Hematopoietic multipotent progenitor cell treated with erythropoietin and hydrocortisone succinate and interleukin-3 and kit ligand, for 8 days (in vitro differentiated cells): ENCODE data around the gene WDR90.
"Not testable (repeated sequence)": the region's sequence is repeated elsewhere in the genome, so short reads cannot be mapped to it uniquely, and the experiment has no call there.

Experiments
- DNase-seq: peaks from one replicate; pipeline ENCODE4 v3.0.0-alpha.2; 2015

WDR90 gene

DNA sequence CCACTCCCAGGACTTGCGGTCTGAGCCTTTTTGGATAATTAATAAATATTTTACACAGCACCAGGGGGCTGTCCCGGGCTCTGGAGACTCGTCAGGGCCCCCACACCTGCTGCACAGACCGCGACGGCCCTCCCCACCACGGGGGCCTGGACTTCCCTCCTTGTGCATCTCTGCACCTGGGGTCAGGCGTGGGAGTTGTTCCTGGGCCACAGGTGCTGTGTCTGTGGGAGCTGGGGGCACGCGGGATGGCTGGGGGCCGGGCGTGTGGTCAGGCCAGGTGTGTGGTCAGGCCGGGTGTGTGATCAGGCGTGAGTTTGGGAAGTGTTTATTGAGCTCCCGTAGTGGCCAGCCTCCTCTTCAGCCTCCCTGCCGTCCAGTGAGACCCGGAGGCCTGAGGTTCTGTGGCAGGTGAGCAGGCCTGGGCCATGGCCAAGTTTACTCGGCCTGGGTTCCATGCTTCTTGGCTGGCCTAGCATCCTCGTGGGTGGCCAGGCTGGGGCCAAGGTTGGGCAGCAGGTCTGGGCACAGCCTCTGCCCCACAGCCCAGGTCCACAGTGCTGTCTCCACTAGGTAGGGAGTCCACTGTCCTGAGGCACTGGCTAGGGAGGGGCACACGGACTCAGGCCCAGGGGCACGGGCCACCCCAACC is 29.2 kb downstream of the WDR90 start:
- no peak for DNase-seq

DNA sequence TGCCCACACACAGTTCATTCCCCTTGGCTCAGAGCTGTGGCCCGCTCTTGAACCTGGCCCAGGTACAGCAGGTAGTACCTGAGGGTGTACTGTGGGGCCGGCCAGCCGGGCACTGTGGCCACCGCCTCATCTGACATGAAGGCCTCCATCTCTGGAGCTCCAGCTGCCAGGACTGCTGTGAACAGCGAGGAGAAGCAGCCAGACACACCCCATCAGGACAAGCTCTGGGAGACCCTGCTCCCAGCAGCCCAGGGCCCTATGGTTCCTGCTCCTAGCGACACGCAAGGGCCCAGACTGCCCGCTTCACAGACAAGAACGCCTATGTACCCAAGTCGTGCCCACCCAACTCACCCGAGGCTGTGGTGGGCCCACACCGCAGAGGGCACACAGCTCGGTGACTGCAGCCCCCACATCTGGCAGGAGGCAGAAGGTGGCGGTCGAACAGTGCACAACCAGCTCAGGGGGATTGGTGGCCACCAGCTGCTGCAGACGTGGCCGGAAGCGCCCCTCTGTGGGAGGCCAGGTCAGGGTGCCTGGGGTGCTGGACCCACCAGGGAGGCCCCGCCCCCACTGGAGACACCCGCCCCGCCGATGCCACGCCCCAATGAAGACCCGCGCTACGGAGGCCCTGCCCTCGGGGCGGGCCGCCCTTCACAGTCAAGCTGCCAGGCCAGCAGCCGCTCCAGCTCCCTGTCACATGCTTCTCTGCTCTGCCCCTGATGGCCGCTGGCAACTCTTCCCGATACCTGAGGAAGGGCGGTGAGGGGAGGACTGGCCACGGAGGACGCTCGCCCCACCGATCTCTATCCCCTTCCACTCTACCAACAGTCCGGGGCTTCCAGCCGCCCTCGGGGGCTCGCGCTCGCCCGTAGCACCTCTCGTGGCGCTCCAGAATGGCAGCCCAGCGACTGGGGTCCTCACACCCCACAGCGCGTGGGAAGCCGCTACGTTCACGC is 30.0 kb downstream of the WDR90 start:
- DNase-seq: peak; percentile 84

DNA sequence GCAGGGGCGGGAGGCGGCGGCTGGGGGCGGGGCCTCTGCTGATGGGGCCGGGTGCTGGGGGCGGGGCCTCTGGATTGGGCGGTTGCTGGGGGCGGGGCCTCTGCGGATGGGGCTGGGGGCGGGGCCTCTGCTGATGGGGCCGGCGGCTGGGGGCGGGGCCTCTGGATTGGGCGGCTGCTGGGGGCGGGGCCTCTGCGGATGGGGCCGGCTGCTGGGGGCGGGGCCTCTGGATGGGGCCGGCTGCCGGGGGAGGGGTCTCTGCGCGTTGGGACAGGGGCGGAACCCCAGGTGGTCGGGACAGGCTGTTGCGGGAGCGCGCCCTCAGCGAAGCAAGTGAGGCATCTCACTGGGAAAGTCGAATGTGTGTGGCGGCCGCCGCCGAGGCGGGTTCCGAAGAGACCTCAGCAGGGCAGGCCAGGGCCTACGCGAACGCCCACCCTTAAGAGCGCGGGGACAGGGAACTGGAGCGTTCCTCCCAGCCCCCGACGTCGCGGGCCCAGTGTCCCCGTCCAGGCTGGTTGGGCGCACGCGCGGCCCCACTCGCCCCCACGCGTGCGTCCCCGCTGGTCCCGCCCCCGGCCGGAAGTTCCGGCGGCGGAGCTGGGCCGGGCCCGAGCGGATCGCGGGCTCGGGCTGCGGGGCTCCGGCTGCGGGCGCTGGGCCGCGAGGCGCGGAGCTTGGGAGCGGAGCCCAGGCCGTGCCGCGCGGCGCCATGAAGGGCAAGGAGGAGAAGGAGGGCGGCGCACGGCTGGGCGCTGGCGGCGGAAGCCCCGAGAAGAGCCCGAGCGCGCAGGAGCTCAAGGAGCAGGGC is 30.9 kb downstream of the WDR90 start, which contains the start of gene STUB1:
TSS of gene STUB1 (plus strand) at position 597 of the 811 bp plus-strand sequence. CDS start at position 713, 116 bp downstream.
- DNase-seq: peak; percentile 84

DNA sequence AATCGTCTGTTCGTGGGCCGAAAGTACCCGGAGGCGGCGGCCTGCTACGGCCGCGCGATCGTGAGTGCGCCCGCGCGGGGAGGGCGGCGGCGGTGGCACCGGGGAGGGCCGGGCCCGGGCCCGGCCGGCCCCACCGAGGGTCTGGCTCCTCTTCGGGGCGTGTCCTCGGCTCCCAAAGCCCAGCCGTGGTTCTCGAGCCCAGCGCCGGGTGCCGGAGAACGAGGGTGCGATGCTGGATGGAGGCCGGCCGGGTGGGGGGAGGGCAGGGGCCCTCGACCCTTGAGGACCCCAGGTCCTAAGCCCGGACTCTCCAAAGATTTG is 31.4 kb downstream of the WDR90 start:
- no peak for DNase-seq

DNA sequence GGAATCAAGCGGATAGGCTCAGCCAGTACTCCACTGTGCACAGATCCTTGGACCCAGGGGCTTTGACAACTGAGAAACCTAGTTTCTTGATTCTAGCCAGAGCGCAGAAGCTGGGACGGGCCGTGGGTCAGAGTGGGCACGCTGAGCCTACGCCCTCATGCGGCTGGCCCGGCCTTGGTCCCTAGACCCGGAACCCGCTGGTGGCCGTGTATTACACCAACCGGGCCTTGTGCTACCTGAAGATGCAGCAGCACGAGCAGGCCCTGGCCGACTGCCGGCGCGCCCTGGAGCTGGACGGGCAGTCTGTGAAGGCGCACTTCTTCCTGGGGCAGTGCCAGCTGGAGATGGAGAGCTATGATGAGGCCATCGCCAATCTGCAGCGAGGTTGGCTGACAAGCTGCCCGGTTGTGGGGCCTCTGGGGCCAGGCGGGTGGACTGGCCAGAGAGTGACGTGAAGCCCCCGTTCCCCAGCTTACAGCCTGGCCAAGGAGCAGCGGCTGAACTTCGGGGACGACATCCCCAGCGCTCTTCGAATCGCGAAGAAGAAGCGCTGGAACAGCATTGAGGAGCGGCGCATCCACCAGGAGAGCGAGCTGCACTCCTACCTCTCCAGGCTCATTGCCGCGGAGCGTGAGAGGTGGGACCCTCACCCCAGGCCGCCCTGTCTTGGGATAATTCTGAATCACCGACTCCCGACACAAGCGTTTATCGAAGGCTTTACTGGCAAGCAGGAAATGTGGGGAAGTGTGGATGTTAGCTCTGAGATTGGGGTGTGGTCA is 32.0 kb downstream of the WDR90 start:
- DNase-seq: peak; percentile 59

DNA sequence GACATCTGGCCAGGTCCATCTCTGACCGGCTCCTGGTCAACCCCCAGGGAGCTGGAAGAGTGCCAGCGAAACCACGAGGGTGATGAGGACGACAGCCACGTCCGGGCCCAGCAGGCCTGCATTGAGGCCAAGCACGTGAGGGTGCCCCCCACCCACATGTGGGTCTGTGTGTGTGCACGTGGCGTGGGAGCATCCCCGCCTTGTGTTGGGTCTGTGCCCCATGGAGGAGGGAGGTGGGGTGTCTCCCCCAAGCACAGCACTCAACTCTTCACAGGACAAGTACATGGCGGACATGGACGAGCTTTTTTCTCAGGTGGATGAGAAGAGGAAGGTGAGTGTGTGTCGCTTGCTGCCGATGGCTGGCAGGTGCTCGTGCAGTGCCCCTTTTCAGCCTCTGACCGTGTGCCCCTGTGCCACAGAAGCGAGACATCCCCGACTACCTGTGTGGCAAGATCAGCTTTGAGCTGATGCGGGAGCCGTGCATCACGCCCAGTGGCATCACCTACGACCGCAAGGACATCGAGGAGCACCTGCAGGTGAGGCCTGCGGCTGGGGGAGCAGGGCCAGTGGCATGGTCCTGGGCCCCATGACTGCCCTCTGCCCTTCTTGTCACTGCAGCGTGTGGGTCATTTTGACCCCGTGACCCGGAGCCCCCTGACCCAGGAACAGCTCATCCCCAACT is 32.7 kb downstream of the WDR90 start:
- DNase-seq: no peak

DNA sequence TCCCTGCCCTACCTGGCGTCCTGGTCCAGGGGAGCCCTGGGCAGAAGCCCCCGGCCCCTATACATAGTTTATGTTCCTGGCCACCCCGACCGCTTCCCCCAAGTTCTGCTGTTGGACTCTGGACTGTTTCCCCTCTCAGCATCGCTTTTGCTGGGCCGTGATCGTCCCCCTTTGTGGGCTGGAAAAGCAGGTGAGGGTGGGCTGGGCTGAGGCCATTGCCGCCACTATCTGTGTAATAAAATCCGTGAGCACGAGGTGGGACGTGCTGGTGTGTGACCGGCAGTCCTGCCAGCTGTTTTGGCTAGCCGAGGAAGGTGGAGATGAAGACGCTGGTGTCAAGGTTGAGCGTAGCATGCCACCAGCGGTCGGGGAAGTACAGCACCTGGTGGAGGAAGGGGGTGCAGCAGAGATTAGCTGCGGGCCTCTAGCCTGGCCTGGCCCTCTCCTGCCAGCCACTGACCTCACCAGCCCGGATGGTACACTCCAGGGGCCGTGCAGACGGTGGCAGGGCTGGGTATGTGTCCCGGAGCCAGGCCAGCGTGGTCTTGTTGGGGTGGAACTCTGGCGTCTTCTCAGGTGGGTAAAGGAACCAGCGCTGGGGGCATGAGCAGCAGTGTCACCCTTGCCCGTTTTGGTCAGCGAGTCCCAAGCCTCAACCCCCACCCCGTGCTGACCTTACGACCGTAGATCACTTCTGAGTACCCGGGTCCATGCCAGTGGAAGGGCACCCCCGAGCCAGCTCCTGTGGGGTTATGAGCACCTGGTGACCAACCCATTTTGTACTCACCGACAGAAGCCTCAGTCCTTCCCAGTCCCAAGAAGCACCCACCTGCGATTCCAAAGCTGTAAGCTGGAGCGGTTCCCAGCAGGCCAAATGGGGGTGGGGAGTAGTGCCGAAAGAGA is 33.6 kb downstream of the WDR90 start:
- DNase-seq: no peak

DNA sequence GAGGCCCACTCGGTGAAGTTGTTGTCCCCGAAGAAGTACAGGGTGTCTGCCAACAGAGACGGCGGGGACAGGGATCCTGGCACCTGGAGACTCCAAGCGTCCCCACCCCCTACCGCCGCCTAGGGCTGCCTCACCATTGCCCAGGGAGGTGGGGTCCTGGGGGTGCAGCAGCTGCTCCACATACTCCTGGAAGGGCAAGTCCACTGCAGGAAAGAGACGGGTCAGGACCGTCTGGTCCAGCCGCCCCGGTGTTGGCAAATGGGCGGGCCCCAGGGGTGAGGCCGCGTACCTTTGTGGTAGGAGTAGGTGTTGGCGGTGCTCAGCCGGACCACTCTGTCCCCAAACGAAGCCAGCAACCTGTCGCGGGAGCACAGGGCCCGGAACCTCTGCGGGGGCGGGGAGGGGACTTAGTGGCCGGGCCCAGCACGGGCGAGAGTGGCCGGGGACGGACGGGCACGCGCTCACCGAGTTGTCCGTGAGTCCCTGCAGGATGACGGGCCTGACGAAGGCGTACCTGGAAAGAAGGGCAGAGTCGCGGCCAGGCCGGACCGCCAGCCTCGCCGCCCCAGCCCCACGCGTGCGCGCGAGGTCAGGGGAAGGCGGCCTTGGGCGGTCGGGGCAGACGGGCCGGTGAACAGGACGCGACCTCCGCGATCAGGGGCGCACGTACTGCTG is 34.4 kb downstream of the WDR90 start:
- DNase-seq: peak; percentile 13

DNA sequence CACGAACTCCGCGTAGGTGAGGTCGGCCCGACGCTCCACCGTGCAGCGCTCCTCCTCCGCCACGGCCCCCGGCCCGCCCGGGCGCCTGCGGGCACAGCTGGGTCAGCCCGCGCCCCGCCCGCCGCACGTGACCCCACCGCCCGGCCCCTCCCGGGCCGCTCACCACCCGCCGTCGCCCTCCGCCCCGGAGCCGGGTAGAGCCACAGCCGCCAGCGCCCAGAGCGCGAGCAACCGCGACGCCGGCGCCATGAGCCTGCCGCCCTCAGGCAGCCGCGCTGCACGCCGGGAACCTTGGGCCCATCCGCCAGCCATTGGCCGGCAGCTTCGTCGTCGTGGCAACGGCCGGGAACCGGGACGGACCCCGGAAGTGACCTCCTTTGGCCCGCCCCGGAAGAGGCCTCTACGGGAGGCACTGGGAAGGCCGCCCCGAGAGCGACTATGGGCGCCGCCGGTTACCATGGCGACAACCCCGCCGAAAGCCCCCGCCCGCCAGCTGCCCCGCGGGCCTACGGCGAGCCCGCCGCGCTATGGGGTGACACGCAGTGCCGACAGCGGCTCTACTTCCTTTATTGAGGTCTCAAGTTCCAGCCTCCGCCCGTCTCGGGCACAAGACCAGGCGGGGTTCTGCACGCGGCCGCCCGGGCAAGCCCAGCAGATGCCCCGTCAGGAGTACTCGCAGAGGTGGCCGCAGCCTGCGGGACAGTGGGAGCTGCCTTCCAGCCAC is 35.1 kb downstream of the WDR90 start, which contains the start of gene JMJD8:
TSS of gene JMJD8 (minus strand) at position 264 of the 724 bp plus-strand sequence. CDS start at position 249, 15 bp downstream.
- peak; percentile 96 for DNase-seq

DNA sequence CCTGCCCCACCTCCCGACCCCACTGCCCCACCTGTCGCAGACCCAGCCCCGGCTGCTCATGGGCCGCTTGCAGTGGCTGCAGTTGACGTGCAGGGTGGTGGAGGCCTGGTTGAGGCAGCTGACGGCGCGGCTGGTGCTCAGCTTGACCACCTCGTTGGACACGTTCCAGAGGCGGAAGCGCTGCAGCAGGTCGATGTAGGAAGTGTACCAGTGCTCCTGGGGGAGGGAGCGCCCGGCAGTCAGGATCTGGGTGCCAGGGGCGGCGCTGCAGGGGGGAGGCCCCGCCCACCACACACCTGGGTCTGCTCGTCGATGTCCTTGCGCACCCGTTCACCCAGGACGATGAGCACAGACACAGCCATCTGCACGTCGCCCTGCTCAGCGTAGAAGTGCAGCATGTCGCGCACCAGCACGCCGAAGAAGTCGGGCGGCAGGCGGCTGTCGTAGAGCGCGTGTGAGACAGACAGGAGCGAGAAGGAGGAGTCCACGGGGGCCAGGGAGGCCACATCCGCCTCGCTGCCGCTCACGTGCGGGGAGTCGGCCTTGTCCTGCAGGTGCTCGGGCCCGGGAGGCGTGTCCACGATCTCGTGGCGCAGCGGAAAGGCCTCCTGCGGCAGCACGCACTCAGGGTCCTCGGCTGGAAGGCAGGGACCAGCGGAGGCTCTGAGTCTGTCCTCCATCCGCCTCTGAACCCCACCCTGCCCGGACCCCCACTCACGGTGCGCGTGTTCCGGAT is 36.0 kb downstream of the WDR90 start:
- DNase-seq: no peak

DNA sequence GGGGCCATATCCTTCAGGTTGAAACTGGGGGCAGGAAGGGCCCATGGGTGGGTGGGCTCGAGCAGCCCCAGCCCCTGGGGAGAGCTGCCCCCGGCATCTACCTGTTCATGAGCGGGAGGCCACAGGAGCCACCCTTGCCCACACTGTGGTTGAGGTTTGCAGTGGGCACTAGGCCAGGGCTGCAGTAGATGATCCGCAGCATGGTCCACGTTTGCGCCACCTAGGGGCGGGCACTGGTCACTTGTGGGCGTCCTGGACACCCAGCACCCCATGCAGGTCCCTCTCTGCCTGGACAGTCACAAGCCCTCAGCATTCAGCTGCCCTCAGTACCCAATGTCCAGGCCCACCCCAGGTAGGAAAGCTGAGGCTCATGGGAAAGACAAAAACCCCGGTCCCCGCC is 36.8 kb downstream of the WDR90 start:
- peak; percentile 65 for DNase-seq

DNA sequence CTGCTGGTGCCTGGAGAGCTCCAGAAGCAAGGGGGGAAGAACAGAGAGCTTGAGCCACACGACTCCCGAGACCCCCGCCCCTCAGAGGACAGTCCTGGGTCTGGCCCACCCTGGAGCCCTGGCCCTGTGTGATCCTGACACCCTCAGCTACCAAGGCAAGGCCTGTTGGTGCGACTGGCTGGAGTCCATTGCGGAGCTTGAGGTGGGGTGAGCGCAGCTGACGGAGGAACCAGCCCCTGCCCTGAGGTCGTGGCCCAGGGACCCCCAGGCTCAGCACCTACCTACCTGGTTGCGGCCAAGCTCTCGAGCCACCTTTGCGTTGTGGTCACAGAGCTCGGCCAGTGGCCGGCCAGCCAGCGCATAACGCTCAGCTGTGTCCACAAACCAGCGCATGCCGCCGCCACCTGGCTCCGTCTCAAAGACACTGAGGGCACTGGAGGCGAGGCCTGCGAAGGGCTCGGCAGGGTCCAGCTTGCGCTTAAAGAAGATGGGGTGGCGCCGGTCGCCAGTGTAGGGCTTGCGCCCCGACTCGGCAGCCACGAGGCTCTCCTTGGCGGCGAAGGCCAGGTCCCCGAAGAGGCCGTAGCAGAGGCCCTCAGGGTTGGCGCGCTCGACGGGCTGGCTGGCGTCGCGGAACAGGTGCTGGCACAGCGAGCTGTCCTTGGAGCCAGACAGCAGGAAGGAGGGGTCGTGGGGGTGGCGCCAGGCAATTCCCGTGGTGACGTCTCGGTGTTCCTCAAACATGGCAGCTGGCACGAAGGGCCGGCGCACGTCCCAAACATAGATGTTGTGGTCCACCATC is 37.5 kb downstream of the WDR90 start:
- DNase-seq: no peak

DNA sequence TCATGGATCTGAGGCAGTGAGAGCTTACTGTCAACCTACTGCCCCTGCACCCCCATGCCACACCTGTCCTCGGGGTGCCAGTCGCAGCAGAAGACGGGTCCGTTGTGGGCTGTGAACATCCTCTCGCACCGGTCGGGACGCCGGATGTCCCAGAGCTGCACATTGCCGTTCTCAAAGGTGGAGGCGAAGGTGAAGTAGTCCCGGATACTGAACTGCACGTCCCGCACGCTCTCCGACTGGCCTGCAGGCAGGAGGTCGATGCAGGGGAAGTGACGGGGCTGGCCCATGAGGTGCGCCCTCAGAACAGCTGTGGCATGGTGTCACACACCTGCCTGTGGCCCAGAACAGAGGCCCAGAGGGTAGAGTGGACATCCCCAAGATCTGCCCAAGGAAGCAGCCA is 38.3 kb downstream of the WDR90 start:
- no peak for DNase-seq

DNA sequence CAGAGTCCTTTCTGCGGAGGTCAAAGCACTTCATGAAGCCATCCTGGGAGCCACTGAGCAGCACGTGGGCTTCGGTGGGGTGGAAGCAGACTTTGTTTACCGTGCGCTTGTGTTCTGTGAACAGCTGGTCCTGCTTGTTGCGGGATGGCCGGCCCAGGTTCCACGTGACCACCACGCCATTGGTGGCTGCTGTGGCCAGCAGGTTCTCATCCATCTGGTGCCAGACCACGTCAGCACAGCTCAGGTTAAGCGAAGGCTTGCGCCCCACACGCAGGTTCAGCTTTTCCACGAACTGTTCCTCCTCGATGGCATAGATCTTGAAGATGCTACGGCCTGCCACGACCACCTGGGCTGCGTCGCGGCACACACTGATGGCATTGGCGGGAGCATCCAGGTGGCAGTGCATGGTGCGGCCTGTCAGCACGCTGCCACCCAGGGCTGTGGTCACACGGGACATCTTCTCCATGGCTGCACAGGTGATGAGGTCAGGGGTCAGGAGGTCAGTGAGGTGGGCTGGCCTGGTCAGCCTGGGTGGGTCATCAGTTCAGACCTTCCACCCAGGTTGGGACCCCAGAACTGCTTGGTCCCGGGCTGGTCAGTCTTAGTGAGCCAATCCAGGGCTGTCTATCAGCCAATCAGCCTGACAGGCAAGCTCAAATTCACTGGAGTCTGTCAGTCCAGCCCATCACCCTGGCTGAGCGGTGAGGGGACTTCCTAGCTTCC is 40.2 kb downstream of the WDR90 start:
- DNase-seq: no peak

DNA sequence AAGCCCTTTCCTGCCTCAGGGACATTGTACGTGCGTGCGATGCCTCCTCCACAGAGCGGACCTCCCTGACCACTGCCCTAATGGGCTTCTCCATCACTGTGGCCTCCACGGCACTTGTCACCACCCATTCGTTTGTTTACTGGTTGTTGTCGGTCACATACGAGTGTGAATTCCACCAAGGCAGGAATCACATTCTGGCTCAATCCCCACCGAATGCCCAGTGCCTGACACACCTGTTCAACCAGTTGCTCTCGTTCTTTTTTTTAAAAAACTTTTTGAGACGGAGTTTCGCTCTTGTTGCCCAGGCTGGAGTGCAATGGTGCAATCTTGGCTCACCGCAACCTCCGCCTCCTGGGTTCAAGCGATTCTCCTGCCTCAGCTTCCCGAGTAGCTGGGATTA is 42.1 kb downstream of the WDR90 start:
- not testable (repeated sequence) for DNase-seq

DNA sequence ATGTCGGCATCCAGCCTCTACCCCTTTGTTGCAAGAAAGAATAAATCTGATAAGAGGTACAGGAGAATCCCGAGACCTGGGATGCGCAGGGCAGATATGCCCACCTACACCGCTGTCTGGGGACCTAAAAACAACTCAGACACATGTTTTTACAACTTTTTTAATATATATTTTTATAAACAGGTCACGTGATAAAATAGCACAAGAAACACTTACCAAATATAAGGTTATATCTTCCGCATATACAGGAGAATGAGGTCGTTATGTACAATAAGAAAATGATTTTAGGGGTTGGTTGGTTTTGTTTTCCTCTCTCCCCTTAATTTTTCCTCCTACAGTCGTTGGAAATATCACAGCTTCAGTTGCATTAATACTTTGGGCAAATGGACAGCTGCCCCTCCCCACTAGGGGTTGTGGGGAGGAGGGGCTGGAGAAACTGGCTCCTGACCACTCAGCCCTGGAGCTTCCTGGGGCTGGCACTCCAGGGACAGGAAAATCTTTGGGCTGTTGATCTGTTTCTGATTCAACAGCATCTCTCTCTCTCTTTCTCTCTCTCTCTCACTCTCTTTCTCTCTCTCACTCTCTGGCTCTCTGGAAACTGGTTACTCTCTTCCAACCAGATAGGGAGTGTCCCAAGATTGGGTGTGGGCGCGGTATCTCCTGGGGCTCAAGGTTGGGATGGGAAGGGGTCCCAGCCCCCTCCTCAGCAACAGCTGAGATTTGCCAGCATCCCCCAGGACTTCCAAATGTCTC is 43.4 kb downstream of the WDR90 start:
- no peak for DNase-seq
